Neural progenitor cell (in vitro differentiated cells): ENCODE data around the gene GALNT2.

ENCODE experiments used
- EZH2 ChIP-seq: fragments of 200-600 bp; sonication (generic); IDR thresholded peaks from 2 replicates; pipeline ENCODE4 v1.6.1; 2017; ENCODE audit warnings: antibody characterized with exemption, mild to moderate bottlenecking, moderate library complexity
- EZH2phosphoT487 ChIP-seq: fragments of 200-600 bp; sonication (generic); IDR thresholded peaks from 2 replicates; pipeline ENCODE4 v1.6.1; 2017; ENCODE audit warnings: antibody characterized with exemption
- TF ChIP-seq, protein P1 (sequence below): fragments of 200-600 bp; sonication (generic); IDR thresholded peaks from 2 replicates; pipeline ENCODE4 v1.5.1; 2017; ENCODE audit warnings: antibody characterized with exemption, mild to moderate bottlenecking

DNA sequence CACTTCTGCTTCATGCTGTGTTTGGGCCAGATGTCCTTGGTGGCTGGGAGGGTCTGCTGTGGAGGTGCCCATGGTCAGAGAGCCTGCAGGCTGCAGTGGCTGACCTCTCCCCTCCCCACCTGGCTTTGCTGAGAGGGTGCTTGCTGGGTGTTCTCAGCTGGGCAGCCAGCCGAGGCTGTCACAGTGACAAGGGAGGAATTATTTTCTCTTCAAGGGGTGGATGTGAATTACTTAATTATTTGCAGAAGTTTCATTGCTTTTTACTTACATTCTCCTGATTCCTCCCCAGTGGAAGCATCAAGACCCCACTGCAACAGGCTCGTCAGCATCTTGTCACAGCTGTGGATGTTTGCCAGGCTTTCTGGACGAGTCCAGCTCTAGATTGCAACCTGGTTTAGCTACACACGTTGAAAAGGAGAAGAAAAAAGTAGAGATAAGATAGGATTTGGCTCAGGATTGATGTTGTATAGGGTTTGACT, 70.3 kb downstream of the GALNT2 start:
- TF ChIP-seq, protein P1, sequence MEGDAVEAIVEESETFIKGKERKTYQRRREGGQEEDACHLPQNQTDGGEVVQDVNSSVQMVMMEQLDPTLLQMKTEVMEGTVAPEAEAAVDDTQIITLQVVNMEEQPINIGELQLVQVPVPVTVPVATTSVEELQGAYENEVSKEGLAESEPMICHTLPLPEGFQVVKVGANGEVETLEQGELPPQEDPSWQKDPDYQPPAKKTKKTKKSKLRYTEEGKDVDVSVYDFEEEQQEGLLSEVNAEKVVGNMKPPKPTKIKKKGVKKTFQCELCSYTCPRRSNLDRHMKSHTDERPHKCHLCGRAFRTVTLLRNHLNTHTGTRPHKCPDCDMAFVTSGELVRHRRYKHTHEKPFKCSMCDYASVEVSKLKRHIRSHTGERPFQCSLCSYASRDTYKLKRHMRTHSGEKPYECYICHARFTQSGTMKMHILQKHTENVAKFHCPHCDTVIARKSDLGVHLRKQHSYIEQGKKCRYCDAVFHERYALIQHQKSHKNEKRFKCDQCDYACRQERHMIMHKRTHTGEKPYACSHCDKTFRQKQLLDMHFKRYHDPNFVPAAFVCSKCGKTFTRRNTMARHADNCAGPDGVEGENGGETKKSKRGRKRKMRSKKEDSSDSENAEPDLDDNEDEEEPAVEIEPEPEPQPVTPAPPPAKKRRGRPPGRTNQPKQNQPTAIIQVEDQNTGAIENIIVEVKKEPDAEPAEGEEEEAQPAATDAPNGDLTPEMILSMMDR, result no peak
- no peak for TF ChIP-seq EZH2
- no peak for TF ChIP-seq EZH2phosphoT487
